Colonic mucosa (tissue), 4 donors: ENCODE results near the gene MAG. TPM values are rescaled to one million over a fixed set of nuclear protein-coding genes. Genes with fewer than 3 reads are reported as not detected.

Experiments used
- DNase-seq: peaks from one replicate; pipeline ENCODE4 v3.0.0-alpha.2; 2020
- H3K27ac ChIP-seq: fragments of 200-600 bp; one replicate; pipeline ENCODE4 v1.8.0; 2021
- H3K27me3 ChIP-seq: fragments of 200-600 bp; one replicate; pipeline ENCODE4 v1.8.0; 2021
- H3K36me3 ChIP-seq: fragments of 200-600 bp; one replicate; pipeline ENCODE4 v1.8.0; 2021
- H3K4me1 ChIP-seq: fragments of 200-600 bp; one replicate; pipeline ENCODE4 v1.8.0; 2021; ENCODE audit warnings: mild to moderate bottlenecking
- H3K4me3 ChIP-seq: fragments of 200-600 bp; one replicate; pipeline ENCODE4 v1.8.0; 2021
- H3K9ac ChIP-seq, 2 donors: one replicate each; pipeline ENCODE4 v1.7.0; 2013; ENCODE audit warnings: control low read depth in 2 of 2, low read depth in 2 of 2, low read length in 2 of 2
- H3K9me3 ChIP-seq: fragments of 200-600 bp; one replicate; pipeline ENCODE4 v1.8.0; 2021
- intact Hi-C: fragments of 100-400 bp; cut with DNase I; formaldehyde crosslinking; loops from one replicate; pipeline ENCODE4 v1.14.1; 2022
- total RNA-seq, 2 donors: library from RNA; stranded (reverse); fragmentation: NEBNext Ultra II Directional in 1 of 2; extraction: Animal tissue kit (Norgen Biotek cat#: 25700) in 1 of 2; gene quantifications; one replicate each; pipeline ENCODE4 v1.2.1, GENCODE V29; 2021
- TF ChIP-seq, protein P1 (sequence below): fragments of 200-600 bp; IDR thresholded peaks from one replicate; pipeline ENCODE4 v1.8.0; 2022; ENCODE audit warnings: antibody characterized with exemption, mild to moderate bottlenecking
- donor health status: healthy.
- donor health status: DM: no; HTN: no; CAD: no.
- donor health status: DM: no; HTN: no; CAD: no.

The MAG gene
- total RNA-seq, 2 donors from 2014 or later = not detected

DNA sequence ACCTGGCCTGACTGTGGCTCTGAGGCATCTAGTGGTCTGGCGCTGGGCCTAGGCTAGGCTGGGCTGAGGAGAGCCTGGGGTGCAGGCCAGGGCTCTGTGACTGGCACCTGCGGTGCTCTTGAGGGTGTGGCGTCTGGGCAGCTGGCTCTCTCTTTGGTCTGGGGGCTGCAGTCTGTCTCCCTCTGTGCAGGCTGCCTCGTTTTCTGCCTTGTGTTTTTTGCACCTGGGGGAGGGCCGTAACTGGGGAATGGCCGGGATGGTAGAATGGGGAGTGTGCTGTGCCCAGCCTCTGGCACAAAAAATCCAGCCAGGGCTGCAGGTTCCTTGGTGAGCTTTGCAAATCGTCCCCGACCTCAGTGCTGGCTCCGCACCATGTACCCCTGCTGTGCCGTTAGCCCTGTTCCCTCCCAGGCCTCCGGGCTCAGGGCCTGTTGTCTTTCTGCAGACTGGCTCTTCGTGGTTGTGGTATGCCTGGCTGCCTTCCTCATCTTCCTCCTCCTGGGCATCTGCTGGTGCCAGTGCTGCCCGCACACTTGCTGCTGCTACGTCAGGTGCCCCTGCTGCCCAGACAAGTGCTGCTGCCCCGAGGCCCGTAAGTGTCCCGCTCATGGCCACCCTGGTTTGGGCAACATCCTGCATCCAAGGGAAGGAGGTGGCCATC lies 29.7 kb upstream of the MAG start:
- peak; percentile 18 for DNase-seq
- Histone ChIP-seq H3K4me1 (no peaks in the 10 kb centered on the region), H3K9me3 (no peaks in the 10 kb centered on the region), H3K27me3 (no peaks in the 10 kb centered on the region), H3K27ac (no peak overlapping the region), H3K4me3 (no peak overlapping the region), H3K9ac (no peak overlapping the region), H3K36me3 (no peaks in the 10 kb centered on the region)
- TF ChIP-seq, protein P1, sequence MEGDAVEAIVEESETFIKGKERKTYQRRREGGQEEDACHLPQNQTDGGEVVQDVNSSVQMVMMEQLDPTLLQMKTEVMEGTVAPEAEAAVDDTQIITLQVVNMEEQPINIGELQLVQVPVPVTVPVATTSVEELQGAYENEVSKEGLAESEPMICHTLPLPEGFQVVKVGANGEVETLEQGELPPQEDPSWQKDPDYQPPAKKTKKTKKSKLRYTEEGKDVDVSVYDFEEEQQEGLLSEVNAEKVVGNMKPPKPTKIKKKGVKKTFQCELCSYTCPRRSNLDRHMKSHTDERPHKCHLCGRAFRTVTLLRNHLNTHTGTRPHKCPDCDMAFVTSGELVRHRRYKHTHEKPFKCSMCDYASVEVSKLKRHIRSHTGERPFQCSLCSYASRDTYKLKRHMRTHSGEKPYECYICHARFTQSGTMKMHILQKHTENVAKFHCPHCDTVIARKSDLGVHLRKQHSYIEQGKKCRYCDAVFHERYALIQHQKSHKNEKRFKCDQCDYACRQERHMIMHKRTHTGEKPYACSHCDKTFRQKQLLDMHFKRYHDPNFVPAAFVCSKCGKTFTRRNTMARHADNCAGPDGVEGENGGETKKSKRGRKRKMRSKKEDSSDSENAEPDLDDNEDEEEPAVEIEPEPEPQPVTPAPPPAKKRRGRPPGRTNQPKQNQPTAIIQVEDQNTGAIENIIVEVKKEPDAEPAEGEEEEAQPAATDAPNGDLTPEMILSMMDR = no peak
- intact Hi-C loops = loop anchor here (10.0 kb wide), 1 partner anchor 117 kb away; the partner anchor contains the start of gene FXYD7

DNA sequence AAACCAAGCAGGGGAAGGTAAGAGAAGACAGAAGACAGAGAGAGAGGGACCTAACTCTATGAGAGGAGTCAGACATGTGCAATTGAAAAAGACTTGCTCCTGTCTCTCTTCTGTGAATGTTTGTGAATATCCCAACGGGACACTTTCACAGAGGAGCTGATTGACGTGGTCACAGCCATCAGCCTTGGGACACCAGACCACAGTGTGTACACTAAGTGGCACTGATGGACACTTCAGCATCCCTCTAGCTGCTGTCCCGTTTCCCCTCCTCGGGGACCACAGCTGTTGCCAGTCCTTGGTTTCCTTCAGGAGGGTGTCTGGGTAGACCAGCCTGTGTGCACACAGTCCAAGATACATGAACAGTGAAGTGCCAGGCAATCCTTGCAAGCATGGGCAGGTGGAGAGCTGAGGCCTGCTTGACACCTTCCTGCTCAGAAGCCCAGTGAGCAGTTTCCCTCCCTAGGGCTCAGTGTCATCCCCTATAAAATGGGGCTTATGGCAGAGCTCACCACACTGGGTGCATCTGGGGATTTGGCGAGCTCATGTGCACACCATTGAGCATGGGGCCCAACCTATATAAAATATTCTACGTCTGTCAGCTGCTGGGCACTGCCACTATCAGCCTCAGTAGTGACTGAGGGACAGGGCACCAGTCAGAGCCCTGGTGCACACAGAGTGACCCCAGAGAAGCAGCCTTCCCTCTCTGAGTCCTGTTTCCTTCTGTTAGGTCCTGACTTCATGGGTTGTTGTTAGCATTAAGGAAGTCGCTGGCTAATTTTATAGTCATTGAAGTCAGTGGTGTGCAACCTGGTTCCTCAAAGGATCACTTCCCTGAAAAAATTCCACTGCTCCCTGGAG lies 27.5 kb upstream of the MAG start:
- Histone ChIP-seq H3K27ac (no peak overlapping the region), H3K9ac (no peak overlapping the region), H3K9me3 (no peaks in the 10 kb centered on the region), H3K4me1 (no peaks in the 10 kb centered on the region), H3K4me3 (no peak overlapping the region), H3K27me3 (no peaks in the 10 kb centered on the region), H3K36me3 (no peaks in the 10 kb centered on the region)
- no peak for DNase-seq
- intact Hi-C loops = loop anchor here (10.0 kb wide), 1 partner anchor 120 kb away; the partner anchor contains the start of gene FXYD7
- TF ChIP-seq, protein P1 = no peak

DNA sequence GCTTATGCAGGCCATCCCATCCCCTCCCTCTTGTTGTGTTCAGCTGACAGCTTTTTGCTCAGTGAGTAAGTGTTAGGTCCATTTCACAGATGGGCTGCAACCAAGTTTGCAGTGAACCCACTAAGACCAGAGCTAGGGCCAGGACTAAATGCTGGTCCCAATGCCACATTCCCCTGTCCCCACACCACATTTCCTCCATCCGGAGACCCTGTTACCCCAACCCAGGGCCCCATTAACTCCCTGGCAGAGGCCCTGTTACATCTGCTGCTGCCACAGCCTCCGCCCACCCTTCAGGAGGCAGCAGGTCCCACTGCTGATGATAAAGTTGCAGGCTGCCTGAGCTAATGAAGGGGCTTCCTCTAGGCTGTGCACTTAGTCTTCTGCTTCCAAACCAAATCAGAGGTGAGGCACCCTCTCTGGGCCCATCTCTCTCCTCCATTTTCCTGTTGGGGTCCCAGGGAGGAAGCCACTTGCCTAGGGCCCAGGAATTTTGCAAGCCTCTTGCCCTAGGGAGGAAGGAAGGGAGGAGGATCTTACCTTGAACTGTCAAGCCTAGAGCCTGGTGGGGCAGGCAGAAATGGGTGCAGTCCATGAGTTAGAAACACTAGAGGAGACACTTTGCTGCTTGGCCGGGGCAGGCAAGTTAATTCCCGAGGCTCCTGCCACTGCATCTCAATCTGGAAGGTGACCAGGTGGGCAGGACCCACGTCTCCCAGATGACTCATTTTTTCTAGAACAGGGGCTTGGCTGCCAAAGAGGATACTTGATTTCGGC lies 26.6 kb upstream of the MAG start:
- DNase-seq = no peak
- H3K36me3 ChIP-seq = no peaks in the 10 kb centered on the region
- TF ChIP-seq, protein P1 = no peak
- peak overlapping the region in 1 of 2 donors; percentile 23 for H3K9ac ChIP-seq
- no peak overlapping the region for H3K27ac ChIP-seq
- no peaks in the 10 kb centered on the region for H3K9me3 ChIP-seq
- H3K4me3 ChIP-seq = no peak overlapping the region
- H3K27me3 ChIP-seq = no peaks in the 10 kb centered on the region
- H3K4me1 ChIP-seq = peaks cover 5% of the 10 kb centered on the region
- intact Hi-C loops = loop anchor here (10.0 kb wide), 1 partner anchor 121 kb away; the partner anchor contains the start of gene FXYD7

DNA sequence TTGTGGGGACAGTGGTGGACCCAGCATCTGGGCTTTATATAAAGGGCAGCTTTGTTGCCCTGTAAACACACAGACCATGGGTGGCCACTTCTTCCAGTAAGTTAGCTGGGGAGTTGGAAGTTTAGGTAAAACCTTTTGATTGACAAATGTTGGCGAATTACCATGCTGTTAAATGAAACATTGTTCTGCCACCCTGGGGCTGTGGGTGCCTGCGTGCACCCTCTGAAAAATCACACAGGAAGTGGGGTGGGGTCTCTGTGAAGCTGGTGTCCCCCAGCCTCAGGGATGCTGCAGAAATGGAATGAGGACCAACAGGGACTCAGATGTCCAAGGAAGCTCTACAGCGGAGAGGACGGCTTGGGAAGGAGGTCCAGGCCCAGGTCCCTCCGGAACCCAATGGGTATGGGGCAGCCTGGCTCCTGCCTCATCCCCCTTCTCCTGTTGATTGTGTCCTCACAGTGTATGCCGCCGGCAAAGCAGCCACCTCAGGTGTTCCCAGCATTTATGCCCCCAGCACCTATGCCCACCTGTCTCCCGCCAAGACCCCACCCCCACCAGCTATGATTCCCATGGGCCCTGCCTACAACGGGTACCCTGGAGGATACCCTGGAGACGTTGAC lies 26.0 kb upstream of the MAG start:
- no peaks in the 10 kb centered on the region for H3K27me3 ChIP-seq
- intact Hi-C loops = loop anchor here (10.0 kb wide), 1 partner anchor 121 kb away; the partner anchor contains the start of gene FXYD7

More for the DNA sequence above, 26.0 kb upstream of the MAG start:
- Histone ChIP-seq H3K9me3 (no peaks in the 10 kb centered on the region), H3K4me3 (no peak overlapping the region), H3K27ac (no peak overlapping the region), H3K9ac (no peak overlapping the region), H3K36me3 (peaks cover 5% of the 10 kb centered on the region), H3K4me1 (peaks cover 5% of the 10 kb centered on the region)
- TF ChIP-seq, protein P1 = no peak
- no peak for DNase-seq
